Stimulated activated CD8-positive, alpha-beta memory T cell treated with anti-CD3 and anti-CD28 coated beads, Interleukin-12 subunit alpha, Interleukin-12 subunit beta, amount 100 ng/mL, for 24 hours (primary cell): ENCODE results near the gene UAP1L1.

Source experiments
- DNase-seq: peaks from one replicate; pipeline ENCODE4 v3.0.0-alpha.2; 2020; ENCODE audit errors: extremely low read depth

Gene UAP1L1

DNA sequence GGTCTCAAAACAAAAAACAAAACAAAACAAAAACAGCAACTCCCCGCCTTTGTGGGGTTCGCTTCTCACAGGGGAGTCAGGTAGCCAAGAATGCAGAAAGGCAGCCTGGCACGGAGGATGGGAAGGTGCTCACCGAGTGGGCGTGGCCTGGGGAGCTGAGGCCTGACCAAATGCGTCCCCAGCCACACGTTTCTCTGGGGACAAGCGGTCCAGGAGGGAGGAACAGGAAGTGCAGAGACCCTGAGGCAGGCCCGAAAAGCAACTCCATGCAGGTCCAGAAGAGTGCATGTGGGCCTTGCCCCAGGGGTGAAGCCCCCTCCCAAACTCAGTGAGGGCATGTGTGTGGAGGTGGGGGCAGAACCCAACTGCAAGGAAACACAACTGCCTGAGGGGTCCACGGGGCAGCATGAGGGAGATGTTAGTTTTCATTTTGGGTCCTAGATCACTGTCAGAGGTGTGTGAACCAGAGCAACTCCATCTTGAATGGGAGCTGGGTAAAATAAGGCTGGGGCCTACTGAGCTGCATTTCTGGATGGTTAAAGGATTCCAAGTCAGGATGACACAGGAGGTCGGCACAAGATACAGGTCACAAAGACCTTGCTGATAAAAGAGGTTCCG lies 2.6 kb upstream of the UAP1L1 start:
- DNase-seq, result no peak

DNA sequence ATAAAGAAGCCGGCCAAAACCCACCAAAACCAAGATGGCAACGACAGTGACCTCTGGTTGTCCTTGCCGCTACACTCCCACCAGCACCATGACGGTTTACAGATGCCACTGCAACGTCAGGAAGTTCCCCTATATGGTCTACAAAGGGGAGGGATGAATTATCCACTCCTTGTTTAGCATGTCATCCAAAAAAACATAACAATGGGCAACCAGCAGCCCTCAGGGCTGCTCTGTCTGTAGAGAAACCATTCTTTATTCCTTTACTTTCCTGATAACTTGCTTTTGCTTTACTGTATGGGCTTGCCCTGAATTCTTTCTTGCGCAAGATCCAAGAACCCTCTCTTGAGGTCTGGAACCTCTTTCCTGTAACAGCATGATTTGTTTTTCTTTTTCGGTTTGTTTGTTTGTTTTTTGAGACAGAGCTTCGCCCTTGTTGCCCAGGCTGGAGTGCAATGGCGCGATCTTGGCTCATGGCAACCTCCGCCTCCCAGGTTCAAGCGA lies 2.0 kb upstream of the UAP1L1 start:
- DNase-seq, result no peak

DNA sequence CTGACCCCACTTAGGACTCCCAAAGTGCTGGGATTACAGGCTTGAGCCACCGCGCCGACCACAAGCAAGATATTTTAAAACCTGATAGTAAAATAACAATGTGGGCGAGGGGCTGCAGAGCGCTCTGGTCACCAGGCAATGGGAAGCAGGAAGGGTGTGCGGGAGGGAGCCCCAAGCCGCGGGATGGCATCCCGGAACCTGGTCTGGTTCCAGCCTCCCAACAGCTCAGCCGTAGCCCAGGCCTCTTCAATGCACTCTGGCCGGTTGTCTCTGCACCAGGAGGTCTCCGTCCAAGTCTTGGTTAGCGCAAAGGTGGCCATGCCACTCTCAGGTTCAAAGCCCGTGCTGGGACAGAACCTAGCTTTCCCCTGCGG lies 694 bp upstream of the UAP1L1 start:
- no peak for DNase-seq

DNA sequence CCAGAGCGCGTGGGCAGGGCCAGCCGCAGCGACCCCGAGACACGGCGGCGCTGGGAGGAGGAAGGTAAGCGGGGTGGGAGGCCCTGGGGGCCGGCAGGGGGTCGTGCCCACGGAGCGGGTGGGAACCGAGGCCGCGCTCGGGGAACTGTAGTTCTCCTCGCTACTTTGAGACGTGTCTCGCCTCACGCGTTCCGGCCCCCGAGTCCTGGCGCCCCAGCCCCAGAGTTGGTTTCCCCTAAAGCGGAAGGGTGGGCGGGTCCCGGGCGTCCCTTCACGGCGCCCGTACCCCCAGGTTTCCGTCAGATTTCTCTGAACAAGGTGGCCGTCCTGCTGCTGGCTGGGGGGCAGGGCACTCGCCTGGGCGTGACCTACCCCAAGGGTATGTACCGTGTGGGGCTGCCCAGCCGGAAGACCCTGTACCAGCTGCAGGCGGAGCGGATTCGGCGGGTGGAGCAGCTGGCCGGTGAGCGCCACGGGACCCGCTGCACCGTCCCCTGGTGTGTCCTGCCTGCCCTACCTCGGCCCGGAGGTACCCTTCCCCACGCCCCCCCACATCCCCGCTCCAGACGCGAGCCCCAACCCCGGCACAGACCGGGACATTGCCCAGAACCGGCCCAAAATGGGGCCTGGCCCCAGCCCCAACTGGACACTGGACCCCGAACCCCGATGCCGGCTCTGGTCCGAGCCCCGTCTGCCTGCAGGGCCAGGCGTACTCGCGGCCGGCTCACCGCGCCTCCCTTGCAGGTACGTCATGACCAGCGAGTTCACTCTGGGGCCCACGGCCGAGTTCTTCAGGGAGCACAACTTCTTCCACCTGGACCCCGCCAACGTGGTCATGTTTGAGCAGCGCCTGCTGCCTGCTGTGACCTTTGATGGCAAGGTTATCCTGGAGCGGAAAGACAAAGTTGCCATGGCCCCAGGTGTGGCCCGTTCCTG lies 709 bp downstream of the UAP1L1 start:
- DNase-seq, result no peak

DNA sequence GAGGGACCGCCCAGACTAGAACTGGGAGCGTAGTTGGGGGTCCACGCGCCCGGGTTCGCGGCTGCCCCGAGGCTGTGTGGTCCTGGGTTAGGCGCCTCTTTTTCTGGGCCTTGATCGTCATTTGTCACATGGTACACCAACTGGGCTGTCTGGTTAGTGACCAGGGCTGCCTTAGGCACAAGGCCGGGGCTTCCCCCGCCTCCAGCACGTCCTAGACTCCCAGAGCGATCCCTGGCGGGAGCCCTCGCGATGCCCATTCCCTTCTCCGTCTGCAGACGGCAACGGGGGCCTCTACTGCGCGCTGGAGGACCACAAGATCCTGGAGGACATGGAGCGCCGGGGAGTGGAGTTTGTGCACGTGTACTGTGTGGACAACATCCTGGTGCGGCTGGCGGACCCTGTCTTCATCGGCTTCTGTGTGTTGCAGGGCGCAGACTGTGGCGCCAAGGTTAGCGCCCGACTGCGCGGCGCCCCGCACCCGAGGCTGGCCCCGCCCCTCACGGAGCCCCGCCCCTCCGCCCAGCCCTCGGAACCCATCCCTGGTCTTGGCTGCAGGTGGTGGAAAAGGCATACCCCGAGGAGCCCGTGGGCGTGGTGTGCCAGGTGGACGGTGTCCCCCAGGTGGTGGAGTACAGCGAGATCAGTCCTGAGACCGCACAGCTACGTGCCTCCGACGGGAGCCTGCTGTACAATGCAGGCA lies 1.5 kb downstream of the UAP1L1 start:
- no peak for DNase-seq

DNA sequence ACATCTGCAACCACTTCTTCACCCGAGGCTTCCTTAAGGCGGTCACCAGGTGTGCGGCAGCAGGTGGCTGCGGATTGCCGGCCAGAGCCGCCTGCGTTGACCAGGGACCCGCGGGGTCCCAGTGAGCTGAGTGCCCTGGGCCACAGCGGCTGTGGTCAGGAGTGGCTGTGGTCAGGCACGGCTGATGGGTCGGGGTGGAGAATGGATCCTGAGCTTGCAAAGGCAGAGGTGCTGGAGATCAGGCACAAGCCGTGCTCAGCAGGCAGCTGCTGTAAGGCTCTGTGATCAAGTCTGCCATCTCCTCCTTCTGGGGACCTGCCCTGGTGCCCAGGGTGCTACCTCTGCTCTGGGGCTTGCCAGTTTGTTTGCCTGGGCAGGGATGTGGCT lies 2.1 kb downstream of the UAP1L1 start:
- DNase-seq, result no peak

DNA sequence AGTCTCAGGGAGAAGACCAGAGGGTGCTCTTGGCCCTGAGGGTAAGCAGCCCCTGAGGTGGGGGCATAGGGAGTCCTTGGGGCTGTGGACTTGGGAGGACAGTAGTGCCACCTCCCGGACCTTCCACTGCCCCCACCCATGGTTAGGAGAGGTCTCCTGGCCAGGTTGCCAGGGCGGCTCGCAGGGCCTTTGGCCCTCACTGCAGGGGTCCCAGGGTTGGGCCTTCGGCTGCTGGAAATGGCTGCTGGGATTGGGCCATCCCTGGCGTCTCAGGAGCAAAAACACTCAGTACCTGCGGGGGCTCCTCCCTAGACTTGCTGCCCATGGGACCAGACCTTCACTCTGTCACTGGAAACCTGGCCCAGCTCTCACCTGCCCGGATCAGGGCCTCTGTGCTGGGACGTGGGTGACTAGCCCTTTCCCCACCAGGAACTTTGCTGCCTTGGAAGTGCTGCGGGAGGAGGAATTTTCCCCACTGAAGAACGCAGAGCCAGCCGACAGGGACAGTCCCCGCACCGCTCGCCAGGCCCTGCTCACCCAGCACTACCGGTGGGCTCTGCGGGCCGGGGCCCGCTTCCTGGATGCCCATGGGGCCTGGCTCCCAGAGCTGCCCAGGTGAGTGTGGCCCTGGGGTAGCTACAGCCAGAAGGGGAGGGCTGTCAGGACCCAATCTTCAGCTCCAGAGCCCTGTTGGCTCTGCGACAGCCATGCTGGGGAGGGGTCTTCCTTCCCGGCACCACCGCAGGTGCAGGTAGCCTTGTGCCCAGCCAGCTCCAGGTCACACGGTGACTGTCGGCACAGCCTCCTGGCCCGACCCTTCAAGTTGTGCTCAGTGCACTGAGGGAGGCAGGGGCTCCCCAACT lies 3.2 kb downstream of the UAP1L1 start:
- DNase-seq, result no peak

DNA sequence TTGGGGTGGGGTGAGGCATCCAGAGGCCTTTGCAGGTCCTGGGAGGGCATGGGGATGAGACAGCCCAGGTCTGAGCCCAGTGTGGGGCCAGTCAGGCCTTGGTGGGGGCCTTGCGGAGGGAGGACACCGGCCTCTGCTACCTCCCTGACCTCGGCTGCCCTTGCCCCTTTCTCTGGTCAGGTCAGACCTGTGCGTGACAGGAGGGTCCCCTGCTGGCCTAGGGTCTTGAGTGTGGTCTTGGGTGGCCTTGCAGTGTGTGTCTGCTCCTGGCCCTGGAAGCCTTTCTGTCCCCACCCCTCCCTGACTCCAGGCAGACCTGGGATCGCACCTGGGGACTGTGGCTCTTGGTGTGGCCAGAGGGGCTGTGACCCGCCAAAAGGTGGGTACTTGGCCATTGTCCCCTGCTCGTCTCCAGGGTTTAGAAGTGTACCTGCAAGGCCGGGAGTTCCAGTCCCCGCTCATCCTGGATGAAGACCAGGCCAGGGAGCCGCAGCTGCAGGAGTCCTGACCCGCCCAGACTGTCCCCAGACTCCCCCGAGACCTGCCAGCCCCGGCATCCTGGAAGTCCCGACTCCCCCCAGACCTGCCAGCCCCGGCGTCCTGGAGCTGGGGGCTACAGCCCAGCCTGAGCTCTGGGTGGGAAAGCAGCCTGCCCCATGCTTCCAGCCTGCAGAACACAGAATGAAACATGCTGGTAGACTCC lies 5.1 kb downstream of the UAP1L1 start:
- DNase-seq, result no peak

DNA sequence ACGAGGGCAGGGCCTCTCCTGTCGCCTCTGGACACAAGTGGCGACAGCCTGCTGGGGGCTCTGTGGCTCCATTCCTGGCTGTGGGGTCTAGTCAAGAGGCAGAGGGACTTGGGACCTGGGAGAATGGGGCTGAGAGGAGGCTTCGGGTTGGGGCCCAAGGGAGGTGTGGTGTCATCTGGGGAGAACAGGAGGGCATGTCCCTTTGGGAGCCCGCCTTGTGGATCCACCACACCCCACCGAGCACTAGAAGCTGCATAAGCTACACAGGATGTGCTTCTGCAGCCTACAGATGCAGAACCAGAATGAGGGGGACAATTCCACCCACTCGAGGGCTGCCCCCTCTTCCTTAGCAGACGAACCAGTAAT lies 5.6 kb downstream of the UAP1L1 start:
- no peak for DNase-seq

DNA sequence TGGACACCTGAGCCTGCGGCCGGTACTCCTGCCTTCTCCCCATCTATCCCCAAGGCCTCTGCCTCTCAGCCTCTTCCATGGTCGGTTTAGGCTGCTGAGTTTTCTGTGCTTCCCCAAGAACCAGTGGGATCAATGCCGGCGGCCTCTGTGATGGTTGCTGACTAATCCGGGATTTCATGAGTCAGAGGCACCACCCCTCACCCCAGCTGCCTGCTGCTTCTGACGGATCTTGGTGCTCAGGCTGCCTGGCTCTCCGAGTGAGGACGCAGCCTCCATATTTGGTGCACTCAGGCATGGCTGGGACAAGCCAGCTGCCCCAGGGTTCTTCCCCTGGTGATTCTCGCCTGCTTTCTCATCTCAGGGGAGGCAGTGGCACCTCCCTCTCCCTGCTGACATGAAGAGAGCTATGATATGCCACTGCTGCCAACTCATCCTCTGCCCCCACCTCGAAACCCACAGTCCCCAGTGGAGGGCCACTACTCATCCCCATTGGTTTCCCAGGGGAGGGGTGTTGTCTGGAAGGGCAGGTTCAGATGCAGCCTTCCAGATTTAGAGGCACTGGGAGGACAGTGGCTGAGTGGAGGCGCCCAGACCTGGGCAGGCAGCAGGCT lies 6.2 kb downstream of the UAP1L1 start:
- DNase-seq, result no peak

DNA sequence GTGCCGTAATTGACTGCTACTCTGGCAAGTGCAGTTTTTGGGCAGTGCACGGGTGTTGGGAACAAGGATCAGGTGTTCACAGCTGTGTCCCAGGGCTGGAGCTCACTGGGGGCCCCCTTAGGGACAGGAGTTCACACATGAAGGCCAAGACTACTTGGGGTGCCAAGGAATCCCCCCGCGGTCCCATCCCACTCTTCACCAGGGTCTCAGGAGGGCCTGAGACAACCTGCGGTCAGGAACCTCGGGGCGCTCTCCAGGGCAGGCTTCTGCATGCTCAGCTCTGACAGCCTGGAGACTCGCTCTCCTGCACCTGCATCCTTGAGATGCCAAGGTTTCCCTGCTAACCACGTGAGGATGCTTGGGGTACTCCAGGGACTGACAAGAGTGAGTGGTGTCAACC lies 7.2 kb downstream of the UAP1L1 start:
- no peak for DNase-seq

DNA sequence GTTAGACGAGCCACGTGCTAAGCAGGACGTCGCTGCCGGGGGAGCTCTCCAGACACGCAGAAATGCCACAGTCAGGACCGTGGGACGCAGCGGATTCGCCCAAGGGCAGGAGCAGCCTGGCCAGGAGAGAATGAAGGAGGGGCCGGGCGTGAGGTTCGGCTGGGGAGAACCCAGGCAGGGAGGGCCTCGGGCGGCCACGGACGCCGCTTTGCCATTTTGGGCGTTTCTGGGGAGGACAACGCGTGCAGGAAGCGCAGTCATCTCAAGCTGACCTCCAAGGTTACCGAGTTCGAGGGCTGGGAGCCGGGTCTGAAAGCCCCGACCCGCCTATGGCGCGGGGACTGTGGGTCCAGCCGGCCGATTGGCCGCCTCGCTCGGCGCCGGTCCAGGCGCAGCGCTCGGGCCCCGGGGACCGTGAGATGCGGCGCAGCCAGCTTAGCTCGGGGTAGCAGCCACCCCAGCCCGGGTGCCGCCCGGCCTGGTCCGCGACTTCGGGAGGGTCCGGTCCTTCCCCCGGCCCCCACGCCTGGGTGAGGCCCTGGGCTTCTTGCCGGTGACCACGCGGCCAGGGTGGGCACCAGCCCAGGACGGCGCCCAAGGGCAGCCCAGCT lies 8.7 kb downstream of the UAP1L1 start:
- no peak for DNase-seq

DNA sequence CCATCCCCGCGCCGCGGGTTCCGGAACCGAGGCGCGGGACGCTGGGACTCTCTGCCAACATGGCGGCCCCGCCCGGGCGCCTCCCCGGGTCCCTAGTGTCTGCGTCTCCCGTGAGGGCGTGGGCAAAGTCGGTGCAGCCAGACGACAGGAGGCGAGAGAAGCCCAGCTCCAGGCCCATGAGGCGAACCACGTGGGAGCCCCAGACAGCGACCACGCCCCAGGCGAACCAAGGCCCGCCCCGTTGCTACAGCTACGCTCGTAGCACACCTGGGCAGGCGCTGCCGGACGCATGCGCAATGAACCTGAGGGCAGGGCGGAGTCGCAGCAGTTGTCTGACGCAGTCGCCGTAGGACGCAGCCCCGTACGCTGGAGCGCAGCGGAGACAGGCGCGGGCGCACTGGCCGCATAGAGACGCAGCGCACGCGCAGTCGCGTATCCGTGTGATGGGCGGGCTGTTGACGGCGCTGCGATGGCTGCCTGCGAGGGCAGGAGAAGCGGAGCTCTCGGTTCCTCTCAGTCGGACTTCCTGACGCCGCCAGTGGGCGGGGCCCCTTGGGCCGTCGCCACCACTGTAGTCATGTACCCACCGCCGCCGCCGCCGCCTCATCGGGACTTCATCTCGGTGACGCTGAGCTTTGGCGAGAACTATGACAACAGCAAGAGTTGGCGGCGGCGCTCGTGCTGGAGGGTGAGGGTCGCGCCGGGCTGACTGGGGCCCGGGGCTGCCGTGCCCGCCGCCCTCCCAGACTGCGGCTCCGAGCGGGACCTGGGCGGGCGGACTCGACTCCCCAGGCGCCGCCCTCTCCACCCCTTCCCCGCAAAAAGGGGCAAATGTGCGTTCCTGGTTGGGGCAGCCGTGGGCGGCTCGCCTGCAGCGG lies 9.5 kb downstream of the UAP1L1 start, which contains the start of gene MAN1B1:
MAN1B1 (plus strand) TSS at position 455 of the 878 bp plus-strand sequence; CDS start at position 470, 15 bp downstream.
- peak; percentile 99 for DNase-seq

DNA sequence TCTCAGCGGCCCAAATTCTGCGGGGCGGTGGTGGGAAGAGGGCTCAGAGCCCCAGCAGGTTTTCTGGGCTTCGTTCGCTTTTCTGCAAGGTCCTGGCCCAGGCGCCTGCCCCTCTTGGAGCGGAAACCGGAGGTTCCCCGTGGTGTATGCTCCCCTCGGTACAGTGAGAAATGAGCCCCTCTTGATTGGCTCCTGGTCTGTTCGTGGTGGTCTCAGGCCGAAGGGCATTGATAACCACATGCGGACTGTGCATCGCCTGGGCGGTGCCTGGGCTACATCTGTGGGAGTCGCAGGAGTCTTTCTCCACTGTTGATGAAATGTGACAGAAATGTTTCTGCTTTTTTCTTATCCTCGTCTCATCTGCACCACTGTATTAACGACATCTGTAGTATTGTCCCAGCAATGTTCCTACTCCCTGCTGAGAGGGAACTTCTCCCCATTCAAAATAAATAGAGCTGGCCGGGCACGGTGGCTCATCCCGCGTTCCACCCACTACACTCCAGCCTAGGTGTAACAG lies 10.2 kb downstream of the UAP1L1 start:
- DNase-seq, result no peak

DNA sequence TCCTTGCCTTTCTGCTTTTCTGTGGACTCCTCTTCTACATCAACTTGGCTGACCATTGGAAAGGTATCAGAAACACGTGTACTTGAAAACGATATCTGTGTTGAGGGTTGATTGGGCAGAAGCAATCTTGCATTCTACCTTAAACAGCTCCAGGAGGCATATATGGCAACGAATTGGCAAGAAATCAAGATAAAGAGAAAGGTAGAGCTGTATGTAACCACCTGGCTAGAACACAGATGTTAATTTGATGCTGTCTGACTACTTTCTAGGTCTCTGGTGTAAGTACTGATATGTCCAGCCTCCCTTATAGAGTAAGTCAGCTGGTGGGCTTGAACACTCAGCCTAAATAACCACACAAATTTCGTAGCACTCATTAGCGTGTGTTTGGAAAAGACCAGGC lies 10.8 kb downstream of the UAP1L1 start:
- no peak for DNase-seq

DNA sequence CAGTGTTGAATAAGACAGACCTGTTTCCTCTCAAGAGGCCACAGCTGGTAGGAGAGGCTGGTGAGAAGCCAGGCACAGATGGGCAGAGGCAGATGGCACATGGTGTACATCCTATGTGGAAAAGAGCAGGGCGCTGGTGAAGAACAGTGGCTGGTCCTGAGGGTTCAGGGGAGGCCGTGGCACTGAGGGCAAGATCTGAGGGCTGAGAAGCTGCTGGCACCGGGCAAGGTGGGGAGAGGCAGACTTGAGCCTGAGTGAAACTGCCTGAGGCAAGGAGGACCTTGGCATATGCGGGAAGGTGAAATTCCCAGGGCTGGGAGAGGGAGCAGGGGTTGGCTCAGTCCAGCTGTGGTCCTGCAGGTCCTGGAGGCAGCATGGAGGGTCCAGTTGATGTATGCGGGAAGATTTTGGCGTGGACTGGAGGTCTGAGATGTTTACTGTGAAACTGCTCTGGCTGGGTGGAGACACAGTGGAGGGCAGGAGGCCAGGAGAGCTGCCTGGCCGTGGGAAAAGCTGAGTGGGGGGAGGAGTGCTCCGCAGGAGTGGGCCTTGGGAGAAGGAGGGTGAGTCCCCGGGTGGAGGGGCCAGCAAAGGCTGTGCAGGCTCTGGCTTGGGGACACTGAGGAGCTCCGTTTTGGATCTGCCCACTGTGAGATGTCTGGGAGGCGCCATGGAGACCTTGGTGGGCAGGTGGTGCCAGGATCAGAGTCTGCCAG lies 12.1 kb downstream of the UAP1L1 start:
- no peak for DNase-seq

DNA sequence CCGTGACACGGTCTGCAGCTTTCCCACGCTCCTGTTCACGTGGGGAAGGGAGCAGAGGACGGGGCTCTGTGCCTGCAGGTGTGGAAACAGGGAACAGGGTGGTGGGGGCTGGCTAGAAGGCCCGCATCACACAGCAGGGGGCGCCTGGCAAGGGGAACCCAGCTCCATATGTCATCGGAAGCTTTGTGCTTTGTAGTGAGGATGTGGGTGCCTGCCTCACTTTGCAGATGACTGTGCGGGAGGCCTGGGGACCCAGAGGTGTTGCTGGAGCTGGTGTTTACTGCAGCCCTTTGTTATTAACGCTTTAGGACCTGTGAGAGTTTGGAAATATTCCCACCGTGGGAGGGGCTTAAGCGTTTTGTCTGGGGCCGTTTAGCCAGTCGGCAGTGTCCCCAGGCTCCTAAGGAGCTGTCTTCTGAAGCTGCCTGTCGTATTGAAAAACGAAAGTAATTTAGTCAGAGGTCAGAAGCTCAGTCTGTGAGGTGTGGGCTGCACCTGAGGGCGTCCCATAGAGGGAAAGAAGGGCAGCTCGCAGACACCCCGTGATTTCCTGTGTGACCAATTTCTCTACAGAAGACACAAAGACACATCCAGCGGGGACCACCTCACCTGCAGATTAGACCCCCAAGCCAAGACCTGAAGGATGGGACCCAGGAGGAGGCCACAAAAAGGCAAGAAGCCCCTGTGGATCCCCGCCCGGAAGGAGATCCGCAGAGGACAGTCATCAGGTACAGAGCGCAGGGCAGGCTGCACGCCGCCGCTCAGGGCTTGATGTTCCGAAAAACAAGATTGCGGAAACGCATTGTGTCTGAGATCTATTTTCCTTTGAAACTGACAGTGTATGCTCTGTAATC lies 18.6 kb downstream of the UAP1L1 start:
- DNase-seq, result peak; percentile 64
